HS-5 (cell line): Measurements from ENCODE around the gene BEX4.

ENCODE experiments used
- DNase-seq: peaks from one replicate; pipeline ENCODE4 v3.0.0-alpha.2; 2012; ENCODE audit warnings: low read depth

Gene BEX4

GRCh38 chrX:103240155-103240554 is 25.2 kb downstream of the BEX4 start:
- no peak for DNase-seq

- no peak for DNase-seq
These were observed 33.6 kb downstream of the BEX4 start for GRCh38 chrX:103248553-103248952.

- DNase-seq, result no peak
These were observed 34.9 kb downstream of the BEX4 start for GRCh38 chrX:103249805-103250204.

GRCh38 chrX:103250977-103251376 is 36.1 kb downstream of the BEX4 start:
- no peak for DNase-seq

- DNase-seq, result no peak
These were observed 38.7 kb downstream of the BEX4 start for GRCh38 chrX:103253608-103254007.

GRCh38 chrX:103254171-103254824 is 39.4 kb downstream of the BEX4 start:
- DNase-seq, result no peak

GRCh38 chrX:103254921-103255493 is 40.1 kb downstream of the BEX4 start, which contains the start of gene TCEAL8:
Gene TCEAL8 (minus strand): TSS chrX:103255155. CDS start chrX:103253979, 1,176 bp downstream.
- DNase-seq, result no peak

GRCh38 chrX:103256651-103257050 is 41.7 kb downstream of the BEX4 start:
- no peak for DNase-seq

GRCh38 chrX:103258275-103258674 is 43.4 kb downstream of the BEX4 start:
- no peak for DNase-seq
